ENCODE results near the gene SPRY4. TPM values are rescaled to one million over a fixed set of nuclear protein-coding genes. Genes with fewer than 3 reads are reported as not detected.

Gene SPRY4
- total and polyA plus RNA-seq, 4 donors = 8.1 to 67.9 (median 35.7) TPM

Other genes starting within 250 kb of the SPRY4 start
- 100 to 1,000 TPM in 1 of 2 donors, 10 to 100 TPM in 1; 93.7 to 120 TPM for gene NDFIP1, start 216.2 kb downstream of the SPRY4 start, total RNA-seq
- 10 to 100 TPM; 45.0 to 63.4 TPM for gene NDFIP1, start 216.2 kb downstream of the SPRY4 start, polyA plus RNA-seq

All from aorta (tissue), 4 donors.